Activated T-helper 1 cell treated with Interleukin-2 at 50 U/mL for 16 hours (primary cell): ENCODE data around the gene LRRC42.
"Not testable (repeated sequence)": the region's sequence is repeated elsewhere in the genome, so short reads cannot be mapped to it uniquely, and the experiment has no call there.

Experiments used
- DNase-seq: peaks from one replicate; pipeline ENCODE4 v3.0.0-alpha.2; 2020; ENCODE audit warnings: low read depth

The LRRC42 gene

DNA sequence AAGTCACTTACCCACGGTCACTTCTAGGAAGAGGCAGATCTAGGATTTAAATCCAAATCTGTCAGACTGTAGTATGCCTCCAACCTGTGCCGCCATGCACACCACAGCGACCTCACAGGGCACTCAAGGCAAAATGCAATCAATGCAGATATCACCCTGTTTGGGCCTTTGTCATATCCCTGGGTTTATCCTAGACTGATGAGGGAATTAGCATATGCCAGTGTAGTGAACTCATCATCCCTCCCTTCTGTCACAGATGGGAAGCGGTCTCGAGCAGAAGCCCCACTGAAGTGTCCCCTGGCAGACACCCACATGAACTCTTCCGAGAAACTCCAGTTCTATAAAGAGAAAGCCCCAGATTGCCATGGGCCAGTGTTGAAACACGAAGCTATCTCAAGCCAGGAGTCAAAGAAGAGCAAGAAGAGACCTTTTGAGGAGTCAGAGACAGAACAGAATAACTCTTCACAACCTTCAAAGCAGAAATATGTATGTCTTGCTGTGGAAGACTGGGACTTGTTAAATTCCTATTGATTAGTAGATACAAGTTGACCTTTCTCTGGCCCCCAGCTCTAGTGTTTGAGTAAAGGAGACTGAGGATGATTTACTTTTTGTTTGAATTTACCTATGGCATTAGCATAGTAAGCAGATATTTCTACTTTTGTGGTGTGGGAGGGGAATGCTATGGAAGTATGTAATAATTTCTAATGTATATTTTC lies 21.4 kb downstream of the LRRC42 start:
- no peak for DNase-seq

DNA sequence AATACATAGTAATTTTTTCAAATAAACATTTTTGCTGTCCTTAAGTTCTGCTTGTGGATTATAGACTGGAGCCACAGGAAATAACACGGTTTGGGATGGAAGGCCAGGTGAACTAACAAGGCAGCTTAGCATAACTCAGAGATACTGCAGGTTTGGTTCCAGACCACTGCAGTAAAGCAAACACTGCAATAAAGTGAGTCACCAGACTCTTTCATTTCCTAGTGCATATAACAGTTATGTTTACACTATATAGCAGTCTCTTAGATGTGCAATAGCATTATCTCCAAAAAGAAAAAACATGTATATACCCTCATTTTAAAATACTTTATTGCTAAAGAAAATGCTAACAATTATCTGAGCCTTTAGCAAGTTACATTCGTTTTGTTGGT lies 22.0 kb downstream of the LRRC42 start:
- DNase-seq: no peak

DNA sequence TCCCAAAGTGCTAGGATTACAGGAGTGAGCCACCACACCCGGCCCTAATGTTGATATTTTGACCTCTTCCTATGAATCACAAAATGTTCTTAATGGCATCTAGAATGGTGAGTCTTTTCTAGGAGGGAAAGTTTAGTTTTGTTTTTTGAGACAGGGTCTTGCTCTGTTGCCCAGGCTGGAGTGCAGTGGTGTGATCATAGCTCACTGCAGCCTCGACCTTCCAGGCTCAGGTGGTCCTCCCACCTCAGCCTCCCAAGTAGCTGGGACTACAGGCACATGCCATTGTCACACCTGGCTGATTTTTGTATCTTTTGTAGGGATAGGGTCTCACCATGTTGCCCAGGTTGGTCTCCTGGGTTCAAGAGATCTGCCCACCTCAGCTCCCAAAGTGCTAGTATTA lies 23.2 kb downstream of the LRRC42 start:
- not testable (repeated sequence) for DNase-seq

DNA sequence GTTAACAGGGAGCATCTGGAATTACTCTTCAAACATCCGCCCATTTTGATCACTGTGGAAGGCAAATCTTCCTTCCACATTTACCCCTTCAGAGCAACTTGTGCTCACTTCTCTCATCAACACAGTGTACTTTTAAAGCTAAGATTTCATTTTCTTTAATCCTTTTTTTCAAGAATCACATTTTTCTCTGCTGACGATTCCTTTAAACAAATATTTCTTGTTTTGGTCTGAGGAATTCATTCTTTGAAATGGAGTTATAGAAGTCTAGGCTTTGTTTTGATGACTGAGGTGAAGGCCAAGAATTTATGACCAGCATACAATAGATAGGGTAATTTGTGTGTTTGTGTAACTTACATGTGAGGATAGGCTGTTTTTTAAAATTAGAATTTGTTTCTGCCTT lies 25.6 kb downstream of the LRRC42 start:
- no peak for DNase-seq

DNA sequence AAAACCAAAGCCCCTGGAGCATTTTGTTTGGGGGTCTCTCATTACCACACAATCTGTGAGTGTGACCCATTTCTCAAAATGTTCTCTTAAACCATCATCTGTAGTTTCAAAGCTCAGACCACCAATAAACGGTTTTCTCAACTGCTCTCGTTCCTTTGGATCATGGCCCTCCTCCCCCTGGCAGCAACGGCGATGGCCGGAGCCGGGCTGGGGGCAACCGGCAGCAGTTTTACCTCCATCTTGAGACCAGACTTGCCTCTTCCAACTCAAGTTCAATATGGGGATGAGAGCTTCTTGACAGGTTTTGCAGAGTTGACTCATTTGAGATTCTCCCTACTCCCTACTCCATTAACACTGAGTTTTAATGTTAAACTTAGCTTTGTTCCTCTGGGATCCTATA lies 29.7 kb downstream of the LRRC42 start:
- DNase-seq: no peak

DNA sequence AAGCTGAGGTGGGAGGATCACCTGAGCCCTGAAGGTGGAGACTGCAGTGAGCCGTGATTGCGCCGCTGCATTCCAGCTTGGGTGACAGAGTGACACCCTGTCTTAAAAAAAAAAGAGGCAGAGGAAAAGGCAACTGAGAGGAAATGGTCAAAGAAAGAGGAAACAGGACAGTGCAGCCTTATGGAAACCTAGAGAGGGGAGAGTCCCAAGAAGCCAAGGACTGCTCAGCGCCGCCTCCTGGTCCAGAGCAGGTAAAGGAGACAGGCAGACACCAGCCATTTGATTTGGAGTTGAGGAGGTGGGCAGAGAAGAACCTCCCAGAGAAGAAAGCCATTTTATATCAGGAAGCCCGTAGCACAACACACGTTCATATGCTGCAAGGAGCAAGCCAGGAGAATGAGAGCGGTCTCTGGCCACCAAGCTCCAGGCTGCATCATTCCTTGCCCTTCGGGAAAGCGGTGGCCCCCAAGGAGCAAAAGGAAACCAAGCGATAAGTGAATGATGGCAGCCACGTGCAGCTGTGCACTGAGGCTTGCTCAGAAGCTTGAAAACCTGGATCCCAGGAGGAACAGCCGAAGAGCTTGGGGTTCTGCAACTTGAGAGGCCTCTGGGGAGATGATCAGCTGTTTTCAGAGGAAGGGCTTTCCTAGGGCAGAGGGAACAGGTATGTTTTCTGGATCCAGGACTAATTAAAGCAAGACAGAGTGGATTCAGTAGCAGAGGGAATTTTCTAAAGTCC lies 33.7 kb downstream of the LRRC42 start:
- DNase-seq: no peak

DNA sequence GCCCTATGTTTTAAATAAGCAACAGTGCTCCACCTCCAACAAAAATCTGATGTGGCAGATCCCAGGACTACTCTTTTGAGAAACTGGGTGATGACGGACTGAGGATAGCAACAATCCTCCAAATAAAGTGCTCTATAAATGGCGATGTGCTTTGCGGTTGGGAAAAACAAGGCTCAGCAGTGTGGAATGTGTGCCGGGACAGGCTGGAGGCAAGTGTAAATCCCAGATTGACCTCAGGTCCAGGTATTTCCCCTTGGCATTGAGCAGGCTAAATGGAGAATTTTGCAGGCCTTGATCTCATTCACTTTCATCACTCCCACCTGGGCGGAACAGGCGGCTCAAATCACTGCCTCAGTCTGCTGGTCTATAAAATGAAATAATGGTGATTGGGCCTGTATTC lies 35.1 kb downstream of the LRRC42 start:
- DNase-seq: no peak

DNA sequence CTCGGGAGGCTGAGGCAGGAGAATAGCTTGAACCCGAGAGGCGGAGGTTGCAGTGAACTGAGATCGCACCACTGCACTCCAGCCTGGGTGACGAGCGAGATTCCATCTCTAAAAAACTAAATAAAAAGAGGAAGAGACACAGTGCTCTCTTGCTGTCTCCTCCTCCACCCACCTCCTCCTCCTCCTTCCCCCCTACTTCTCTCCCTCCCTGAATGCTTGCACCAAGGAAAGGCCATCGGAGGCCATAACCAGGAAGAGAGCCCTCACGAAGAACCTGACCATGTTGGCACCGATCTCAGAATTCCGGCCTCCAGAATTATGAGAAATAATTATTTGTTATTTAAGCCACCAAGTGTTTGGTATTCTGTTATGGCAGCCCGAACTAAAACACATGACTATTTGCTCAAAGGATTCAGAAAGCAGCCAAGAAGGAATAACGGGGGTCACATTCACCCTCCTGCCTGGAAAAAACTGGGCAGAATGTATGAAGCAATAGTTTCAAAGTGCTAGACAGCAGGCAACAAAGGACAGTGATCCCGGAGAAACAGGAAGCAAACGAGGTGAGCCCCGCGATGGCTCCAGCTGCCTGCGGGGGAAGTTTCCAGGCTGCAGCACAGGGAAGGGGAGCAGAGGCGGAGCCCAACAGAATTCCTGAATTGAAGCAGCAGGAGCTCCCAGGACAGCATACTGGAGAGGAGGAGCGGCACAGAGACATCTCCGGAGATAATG lies 36.0 kb downstream of the LRRC42 start:
- no peak for DNase-seq

DNA sequence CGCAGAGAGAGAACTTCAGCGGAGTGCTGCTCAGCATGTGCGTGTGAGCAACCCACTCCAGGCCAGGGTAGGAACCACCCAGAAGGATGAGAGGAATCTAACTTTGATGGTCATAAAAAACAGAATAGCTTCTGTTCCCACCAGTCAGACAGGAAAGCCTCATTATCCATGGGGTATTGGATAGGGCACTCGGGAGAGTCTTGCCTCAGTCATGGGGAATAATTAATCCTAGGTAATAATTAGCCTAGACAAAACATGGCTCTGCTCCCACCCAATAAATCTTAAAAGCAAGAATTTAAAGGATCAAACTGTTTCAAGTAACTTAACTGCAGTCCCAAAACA lies 36.6 kb downstream of the LRRC42 start:
- DNase-seq: no peak

DNA sequence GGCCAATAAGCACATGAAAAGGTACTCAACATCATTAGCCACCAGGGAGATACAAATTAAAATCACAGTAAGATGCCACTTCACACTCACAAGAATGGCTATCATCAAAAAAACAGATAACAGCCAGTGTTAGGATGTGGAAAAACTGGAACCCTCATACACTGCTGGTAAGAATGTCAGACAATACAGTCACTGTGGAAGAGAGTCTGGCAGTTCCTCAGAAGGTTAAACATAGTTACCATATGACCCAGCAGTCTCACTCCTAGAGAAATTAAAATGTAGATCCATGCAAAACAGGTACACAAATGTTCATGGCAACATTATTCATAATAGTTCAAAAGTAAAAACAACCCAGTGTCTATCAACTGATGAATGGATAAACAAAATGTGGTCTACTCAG lies 38.6 kb downstream of the LRRC42 start:
- DNase-seq: no peak

DNA sequence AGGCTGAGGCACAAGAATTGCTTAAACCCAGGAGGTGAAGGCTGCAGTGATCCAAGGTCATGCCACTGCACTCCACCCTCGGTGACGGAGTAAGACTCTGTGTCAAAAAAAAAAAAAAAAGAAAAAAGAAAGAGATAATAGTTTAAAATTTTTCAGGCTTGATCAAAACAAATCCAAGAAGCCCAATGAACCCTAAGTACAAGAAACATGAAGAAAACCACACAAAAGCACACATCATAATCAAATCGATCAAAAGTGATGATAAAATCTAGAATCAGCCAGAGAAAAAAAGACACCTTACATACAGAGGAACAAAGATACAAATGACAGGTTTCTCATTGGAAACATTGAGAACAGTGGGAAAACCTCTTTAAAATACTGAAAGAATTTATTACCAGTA lies 40.3 kb downstream of the LRRC42 start:
- DNase-seq: no peak

DNA sequence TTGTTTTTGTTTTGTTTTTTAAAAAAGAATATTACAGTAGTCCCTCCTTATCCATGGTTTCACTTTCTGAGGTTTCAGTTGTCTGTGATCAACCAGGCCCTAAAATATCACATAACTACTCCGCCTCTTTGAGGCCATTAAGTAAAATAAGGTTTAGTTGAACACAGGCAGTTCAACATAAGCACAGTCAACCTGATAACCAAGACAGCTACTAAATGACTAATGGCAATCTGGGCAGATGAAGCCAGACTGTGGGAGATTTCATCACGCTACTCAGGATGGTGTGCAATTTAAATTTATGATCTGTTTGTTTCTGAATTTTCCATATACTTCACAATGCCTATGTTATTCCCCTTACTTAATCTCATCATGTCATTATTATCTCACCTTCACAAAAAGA lies 41.7 kb downstream of the LRRC42 start:
- no peak for DNase-seq

DNA sequence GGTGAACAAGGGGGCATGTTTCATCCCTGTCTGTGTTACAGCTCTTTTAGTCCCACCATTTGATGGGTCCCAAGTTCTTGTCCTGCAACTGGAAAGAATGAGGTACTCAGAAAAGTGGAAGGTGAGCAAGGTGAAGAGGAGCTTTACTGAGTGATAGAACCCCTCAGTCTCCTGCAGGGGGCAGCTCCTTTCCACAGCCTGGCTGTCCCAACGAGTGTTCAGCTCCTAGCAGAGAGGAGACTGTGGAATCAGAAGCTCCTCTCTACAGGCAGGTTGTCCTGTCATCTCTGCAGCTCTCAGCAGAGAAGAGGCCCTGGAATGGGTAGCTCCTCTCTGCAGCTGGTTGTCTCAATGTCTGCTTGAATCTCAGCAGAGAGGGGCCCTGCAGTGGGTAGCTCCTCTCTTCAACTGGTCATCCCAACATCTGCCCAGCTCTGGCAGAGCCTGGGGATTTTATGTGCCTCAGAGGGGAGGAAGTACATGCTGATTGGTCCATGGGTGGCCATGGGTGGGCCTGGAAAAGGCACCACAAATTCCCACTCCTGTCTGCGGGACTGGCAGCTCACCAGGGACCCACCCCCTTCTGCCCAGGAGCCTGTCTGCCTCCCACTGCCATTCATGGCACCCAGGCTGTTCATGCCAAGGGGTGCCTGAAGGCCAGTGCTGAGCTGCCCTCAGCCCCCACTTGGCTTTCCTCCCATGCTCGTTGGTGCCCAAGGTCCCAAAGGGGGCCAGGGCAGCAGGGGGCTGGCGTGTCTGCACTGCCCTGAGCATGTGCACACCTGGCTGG lies 46.1 kb downstream of the LRRC42 start:
- no peak for DNase-seq

DNA sequence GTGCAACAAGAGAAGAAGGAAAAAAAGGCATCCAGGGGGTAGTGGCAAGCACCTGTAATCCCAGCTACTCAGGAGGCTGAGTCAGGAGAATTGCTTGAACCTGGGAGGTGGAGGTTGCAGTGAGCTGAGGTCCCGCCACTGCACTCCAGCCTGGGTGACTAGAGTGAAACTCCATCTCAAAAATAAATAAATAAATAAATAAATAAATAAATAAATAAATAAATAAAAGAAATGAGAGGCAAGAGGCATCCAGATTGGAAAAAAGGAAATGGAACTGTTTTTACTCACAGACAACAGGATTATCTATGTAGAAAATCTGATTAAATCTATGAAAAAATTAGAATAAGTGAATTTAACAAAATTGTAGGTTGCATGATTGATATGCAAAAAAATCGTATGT lies 48.4 kb downstream of the LRRC42 start:
- not testable (repeated sequence) for DNase-seq

DNA sequence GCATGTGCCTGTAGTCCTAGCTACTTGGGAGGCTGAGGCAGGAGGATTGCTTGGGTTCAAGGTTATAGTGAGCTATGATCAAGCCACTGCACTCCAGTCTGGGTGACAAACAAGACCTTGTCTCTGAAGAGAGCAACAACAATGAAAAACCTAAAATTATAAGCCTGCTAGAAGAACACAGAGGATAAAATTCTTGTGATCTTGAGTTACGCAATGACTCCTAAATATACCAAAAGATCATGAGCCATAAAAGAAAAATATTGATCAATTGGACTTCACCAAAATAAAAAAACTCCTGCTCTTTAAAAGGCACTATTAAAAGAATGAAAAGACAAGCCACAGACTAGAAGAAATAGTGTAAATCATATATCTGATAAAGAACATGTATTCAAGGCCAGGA lies 49.5 kb downstream of the LRRC42 start:
- DNase-seq: no peak

DNA sequence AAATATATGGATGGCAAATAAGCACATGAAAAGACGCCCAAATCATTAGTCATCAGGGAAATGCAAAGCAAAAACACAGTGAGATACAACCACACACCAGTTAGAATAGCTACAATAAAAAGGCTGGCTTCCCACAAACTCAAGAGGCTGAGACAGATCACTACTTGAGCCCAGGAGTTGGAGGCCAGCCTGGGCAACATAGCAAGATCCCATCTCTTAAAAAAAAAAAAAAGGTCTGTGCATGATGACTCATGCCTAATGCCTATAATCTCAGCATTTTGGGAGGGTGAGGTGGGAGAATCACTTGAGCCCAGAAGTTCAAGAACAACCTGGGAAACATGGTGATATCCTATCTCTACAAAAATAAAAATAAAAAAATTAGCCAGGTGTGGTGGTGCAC lies 52.1 kb downstream of the LRRC42 start:
- no peak for DNase-seq

DNA sequence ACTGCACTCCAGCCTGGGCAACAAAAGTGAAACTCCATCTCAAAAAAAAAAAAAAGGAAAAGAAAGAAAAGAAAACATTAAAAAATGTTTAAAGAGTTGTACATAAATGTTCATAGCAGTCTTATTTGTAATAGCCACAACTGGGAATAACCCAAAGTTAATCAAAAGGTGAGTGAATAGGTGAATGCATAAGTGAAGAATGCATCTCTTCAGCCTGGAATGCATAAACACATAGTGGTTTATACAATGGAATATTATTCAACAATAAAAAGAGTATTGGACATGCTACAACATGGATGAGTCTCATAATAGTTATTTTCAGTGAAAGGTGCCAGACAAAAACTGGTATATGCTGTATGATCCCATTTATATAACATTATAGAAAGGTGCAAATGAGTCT lies 53.8 kb downstream of the LRRC42 start:
- no peak for DNase-seq

DNA sequence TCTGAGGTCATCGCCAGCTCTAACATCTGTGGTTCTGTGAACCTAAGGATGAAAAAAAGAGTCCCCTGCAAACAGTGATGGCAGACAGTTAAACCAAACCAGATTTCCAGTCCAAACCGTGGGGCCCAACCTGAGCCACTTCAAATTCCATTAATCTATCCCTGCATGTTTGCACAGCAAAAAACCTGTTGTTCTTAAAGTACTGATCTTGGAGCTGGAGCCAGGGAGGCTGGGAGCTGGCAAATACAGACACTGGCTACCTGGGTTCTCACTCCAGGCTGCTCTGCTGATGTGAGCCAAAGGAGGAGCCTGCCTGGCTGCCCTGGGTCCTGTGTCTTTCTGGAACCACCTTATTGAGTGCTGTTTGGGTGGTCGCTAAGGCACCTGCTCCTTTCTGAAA lies 55.4 kb downstream of the LRRC42 start:
- no peak for DNase-seq

DNA sequence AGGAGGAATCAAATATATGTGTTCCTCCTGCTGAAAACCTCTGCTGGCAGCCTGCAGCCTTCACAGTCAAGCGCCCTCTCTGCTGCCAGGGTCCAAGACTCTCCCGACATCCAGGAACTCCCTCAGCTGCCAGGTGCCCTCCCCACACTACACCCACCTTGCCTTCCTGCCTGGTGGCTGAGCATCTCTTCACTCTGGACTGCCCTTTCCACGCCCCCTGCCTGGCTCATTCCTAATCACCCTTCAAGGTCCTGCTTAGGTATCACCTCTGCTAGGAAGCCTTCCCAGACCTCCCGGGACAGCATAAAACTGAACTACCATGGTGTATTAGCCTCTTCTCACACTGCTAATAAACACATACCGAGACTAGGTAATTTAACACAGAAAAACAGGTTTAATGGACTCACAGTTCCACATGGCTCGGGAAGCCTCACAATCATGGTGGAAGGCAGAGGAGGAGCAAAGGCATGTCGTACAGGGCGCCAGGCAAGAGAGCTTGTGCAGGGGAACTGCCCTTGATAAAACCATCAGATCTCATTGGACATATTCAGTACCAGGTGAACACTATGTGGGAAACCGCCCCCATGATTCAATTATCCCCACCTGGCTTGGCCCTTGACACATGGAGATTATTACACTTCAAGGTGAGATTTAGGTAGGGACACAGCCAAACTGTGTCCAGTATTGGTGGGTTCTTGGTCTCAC lies 56.5 kb downstream of the LRRC42 start:
- no peak for DNase-seq

DNA sequence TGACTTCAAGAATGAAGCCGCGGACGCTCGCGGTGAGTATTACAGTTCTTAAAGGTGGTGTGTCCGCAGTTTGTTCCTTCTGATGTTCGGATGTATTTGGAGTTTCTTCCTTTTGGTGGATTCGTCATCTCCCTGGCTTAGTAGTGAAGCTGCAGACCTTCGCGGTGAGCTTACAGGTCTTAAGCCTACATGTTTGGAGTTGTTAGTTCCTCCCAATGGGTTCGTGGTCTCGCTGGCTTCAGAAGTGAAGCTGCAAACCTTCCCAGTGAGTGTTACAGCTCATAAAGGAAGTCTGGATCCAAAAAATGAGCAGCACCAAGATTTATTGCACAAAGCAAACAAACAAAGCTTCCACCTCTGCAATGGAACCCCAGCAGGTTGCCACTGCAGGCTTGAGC lies 57.1 kb downstream of the LRRC42 start:
- no peak for DNase-seq

DNA sequence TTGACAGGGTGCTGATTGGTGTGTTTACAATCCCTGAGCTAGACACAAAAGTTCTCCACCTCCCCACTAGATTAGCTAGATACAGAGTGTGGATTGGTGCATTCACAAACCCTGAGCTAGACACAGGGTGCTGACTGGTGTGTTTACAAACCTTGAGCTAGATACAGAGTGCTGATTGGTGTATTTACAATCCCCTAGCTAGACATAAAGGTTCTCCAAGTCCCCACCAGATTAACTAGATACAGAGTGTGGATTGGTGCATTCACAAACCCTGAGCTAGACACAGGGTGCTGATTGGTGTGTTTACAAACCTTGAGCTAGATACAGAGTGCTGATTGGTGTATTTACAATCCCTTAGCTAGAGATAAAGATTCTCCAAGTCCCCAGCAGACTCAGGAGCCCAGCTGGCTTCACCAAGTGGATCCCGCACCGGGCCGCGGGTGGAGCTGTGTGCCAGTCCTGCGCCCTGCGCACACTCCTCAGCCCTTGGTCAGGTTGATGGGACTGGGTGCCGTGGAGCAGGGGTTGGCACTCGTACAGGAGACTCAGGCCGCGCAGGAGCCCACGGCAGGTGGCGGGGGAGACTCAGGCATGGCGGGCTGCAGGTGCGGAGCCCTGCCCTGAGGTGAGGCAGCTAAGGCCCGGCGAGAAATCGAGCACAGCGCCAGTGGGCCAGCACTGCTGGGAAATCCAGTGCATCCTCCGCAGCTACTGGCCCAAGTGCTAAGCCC lies 57.8 kb downstream of the LRRC42 start:
- not testable (repeated sequence) for DNase-seq
